Coronary artery (tissue), 2 donors: ENCODE results near the gene TMEM25.

Source experiments
- DNase-seq: peaks from one replicate; pipeline ENCODE4 v3.0.0-alpha.2; 2017; ENCODE audit warnings: low spot score
- H3K27ac ChIP-seq, 2 donors: fragments of 200-600 bp; sonication (generic); one replicate each; pipeline ENCODE4 v1.5.1; 2016 to 2019
- H3K4me3 ChIP-seq: fragments of 200-600 bp; sonication (generic); 2 replicates; pipeline ENCODE4 v1.5.1; 2016; ENCODE audit warnings: mild to moderate bottlenecking, moderate library complexity
- TF ChIP-seq, protein P1 (sequence below): fragments of 200-600 bp; sonication (generic); IDR thresholded peaks from one replicate; pipeline ENCODE4 v1.5.1; 2019; ENCODE audit warnings: antibody characterized with exemption

Gene TMEM25

DNA sequence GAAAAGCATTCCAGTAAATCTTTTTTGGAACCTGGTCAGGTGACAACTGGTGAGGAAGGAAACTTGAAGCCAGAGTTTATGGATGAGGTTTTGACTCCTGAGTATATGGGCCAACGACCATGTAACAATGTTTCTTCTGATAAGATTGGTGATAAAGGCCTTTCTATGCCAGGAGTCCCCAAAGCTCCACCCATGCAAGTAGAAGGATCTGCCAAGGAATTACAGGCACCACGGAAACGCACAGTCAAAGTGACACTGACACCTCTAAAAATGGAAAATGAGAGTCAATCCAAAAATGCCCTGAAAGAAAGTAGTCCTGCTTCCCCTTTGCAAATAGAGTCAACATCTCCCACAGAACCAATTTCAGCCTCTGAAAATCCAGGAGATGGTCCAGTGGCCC lies 27.8 kb upstream of the TMEM25 start:
- TF ChIP-seq, protein P1, sequence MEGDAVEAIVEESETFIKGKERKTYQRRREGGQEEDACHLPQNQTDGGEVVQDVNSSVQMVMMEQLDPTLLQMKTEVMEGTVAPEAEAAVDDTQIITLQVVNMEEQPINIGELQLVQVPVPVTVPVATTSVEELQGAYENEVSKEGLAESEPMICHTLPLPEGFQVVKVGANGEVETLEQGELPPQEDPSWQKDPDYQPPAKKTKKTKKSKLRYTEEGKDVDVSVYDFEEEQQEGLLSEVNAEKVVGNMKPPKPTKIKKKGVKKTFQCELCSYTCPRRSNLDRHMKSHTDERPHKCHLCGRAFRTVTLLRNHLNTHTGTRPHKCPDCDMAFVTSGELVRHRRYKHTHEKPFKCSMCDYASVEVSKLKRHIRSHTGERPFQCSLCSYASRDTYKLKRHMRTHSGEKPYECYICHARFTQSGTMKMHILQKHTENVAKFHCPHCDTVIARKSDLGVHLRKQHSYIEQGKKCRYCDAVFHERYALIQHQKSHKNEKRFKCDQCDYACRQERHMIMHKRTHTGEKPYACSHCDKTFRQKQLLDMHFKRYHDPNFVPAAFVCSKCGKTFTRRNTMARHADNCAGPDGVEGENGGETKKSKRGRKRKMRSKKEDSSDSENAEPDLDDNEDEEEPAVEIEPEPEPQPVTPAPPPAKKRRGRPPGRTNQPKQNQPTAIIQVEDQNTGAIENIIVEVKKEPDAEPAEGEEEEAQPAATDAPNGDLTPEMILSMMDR, result no peak
- Histone ChIP-seq H3K27ac (no peak overlapping the region), H3K4me3 (no peak overlapping the region)
- no peak for DNase-seq

DNA sequence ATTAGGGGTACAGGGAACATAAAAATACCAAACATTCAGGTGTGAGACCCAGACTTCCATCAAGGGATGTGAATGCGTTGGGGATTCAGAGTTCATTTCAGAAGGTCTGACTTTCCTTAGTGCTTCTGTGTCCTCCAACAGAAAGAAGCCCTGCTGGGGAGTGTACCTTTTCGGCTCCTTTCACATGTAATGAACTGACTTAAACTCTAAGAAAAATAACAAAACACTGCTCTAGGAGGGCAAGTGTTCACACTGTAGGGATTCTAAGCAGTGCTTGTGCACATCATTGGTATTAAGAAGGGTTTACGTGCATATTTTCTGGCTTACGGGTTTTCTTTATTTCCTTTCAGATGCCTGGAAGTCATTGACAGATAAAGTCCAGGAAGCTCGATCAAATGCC lies 19.4 kb upstream of the TMEM25 start:
- DNase-seq, result no peak
- no peak overlapping the region for H3K4me3 ChIP-seq
- TF ChIP-seq, protein P1, result no peak
- H3K27ac ChIP-seq, result no peak overlapping the region

DNA sequence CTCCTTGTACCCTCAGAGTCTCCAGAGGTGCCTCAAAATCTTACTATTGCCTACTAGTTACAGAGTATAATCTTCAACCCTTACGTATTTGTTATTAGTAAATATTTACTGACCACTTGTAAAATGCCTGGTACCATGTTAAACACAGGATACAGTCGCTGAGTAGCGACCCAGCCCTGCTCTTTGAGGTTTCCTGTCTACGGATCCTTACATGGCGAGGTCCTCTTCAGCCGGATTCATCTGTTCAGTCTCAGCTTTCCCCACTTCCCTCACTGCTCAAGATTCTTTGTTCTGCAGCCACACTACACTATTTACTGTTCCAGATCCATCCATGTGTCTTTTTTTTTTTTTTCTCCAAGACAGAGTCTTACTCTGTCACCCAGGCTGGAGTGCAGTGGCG lies 16.9 kb upstream of the TMEM25 start:
- DNase-seq, result no peak
- TF ChIP-seq, protein P1, result no peak
- H3K4me3 ChIP-seq, result no peak overlapping the region
- H3K27ac ChIP-seq, result no peak overlapping the region

DNA sequence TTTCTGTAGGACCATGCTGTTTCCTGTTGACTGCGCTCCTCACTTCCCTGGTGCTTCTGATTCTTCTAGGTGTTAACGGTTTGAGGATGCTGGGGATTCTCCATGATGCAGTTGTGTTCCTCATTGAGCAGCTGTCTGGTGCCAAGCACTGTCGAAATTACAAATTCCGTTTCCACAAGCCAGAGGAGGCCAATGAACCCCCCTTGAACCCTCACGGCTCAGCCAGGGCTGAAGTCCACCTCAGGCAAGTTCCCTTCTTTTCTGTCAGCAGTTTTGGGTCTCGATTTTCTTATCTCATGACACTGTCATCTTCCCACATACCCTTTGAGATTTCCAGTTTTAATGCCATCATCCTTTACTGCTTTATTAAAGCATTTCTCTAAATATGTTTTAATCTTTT lies 11.4 kb upstream of the TMEM25 start:
- no peak overlapping the region for H3K4me3 ChIP-seq
- no peak for DNase-seq
- TF ChIP-seq, protein P1, result no peak
- H3K27ac ChIP-seq, result no peak overlapping the region

DNA sequence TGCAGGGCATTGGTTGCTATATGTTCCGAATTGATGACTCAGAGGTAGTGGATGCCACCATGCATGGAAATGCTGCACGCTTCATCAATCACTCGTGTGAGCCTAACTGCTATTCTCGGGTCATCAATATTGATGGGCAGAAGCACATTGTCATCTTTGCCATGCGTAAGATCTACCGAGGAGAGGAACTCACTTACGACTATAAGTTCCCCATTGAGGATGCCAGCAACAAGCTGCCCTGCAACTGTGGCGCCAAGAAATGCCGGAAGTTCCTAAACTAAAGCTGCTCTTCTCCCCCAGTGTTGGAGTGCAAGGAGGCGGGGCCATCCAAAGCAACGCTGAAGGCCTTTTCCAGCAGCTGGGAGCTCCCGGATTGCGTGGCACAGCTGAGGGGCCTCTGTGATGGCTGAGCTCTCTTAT lies 9.1 kb upstream of the TMEM25 start:
- DNase-seq, result no peak
- Histone ChIP-seq H3K27ac (no peak overlapping the region), H3K4me3 (no peak overlapping the region)
- TF ChIP-seq, protein P1, result no peak

DNA sequence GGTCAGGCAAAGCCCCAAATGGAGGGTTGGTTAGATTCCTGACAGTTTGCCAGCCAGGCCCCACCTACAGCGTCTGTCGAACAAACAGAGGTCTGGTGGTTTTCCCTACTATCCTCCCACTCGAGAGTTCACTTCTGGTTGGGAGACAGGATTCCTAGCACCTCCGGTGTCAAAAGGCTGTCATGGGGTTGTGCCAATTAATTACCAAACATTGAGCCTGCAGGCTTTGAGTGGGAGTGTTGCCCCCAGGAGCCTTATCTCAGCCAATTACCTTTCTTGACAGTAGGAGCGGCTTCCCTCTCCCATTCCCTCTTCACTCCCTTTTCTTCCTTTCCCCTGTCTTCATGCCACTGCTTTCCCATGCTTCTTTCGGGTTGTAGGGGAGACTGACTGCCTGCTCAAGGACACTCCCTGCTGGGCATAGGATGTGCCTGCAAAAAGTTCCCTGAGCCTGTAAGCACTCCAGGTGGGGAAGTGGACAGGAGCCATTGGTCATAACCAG lies 8.4 kb upstream of the TMEM25 start:
- Histone ChIP-seq H3K27ac (no peak overlapping the region), H3K4me3 (no peak overlapping the region)
- TF ChIP-seq, protein P1, result no peak
- DNase-seq, result no peak

DNA sequence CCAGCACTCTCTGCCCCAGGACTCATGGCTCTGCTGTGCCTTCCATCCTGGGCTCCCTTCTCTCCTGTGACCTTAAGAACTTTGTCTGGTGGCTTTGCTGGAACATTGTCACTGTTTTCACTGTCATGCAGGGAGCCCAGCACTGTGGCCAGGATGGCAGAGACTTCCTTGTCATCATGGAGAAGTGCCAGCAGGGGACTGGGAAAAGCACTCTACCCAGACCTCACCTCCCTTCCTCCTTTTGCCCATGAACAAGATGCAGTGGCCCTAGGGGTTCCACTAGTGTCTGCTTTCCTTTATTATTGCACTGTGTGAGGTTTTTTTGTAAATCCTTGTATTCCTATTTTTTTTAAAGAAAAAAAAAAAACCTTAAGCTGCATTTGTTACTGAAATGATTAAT lies 6.6 kb upstream of the TMEM25 start:
- H3K27ac ChIP-seq, result no peak overlapping the region
- DNase-seq, result no peak
- TF ChIP-seq, protein P1, result no peak
- H3K4me3 ChIP-seq, result no peak overlapping the region
